GM18861 (cell line): ENCODE results near the gene HBA2.
"Not testable (repeated sequence)": the region's sequence is repeated elsewhere in the genome, so short reads cannot be mapped to it uniquely, and the experiment has no call there.

Experiments
- ATAC-seq: cut with Tn5 transposase; IDR thresholded peaks from one replicate; pipeline ENCODE4 v1.9.1; 2021; ENCODE audit not compliant: unreplicated experiment

The HBA2 gene

DNA sequence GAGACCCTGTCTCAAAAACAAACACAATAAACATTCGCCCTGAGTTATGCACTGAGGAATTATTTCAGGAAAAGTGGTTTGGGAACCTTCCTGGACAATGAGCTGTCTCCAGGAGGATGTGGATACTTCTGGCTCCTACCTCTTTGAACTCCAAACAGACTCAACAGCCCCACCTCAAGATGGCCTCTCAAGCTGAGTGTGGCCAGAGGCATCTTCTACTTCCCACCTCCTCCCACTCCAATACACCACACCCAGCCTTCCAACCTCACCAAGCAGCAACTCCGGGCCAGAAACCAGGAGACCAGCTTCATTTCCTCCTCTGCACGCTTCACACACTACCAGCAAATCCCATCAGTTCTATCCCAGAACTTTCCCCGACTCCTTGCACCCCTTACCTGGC is 19.2 kb downstream of the HBA2 start:
- ATAC-seq: no peak

DNA sequence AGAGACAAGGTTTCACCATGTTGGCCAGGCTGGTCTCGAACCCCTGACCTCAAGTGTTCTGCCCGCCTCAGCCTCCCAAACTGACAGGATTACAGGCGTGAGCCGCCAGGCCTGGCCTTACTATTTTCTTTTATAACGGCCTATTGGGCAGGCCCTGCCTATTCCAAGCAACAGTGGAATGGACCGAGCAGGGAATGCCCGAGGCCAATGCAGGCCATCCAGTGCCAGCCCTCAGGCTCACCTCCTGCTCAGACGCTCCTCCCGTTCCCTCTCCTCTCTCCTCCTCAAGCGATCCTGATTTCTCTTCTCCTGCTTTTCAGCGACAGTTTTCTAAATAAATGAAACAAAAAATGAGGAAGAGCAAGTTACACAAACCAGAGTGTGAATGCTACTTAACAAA is 20.0 kb downstream of the HBA2 start:
- ATAC-seq: no peak

DNA sequence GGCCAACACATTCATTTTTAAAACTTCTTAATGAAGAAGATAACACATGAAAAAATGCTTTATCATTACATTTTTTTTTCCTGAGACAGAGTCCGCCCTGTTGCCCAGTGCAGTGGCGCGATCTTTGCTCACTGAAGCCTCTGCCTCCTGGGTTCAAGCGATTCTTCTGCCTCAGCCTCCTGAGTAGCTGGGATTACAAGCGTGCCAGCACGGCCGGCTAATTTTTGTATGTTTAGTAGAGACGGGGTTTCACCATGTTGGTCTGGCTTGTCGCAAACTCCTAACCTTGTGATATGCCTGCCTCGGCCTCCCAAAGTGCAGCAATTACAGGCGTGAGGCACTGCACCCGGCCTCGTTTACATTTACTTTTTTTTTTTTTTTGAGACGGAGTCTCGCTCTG is 20.8 kb downstream of the HBA2 start:
- ATAC-seq: no peak

DNA sequence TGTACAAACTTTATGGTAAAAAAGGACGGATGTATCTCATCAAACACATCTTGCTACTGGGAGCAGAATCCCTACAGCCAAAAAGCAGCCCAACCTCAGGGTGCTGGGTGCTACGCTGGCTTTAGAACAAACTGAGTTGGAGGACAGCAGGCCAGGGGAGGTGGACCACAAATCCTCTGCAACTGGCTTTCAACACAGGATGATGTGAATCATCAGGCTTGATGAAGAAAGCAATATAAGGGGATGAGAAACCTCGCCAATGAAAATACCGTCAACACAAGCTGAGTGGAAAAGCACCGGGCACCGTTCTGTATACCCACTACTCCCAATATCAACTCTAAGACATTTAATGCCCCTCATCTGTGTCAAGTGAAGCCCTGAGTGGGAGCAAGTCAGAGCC is 21.8 kb downstream of the HBA2 start:
- no peak for ATAC-seq

DNA sequence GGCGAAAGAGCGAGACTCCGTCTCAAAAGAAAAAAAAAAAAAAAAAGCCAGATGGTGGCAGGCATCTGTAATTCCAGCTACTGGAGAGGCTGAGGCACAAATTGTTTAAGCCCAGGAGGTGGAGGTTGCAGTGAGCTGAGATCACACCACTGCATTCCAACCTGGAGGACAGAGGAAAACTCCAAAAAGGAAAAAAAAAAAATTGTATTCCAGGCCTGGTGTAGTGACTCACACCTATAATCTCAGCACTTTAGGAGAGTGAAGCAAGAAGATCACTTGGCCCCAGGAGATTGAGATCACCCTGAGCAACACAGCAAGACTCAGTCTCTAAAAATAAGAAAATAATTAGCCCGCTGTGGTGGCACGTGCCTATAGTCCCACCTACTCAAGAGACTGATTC is 27.7 kb downstream of the HBA2 start:
- ATAC-seq: no peak

DNA sequence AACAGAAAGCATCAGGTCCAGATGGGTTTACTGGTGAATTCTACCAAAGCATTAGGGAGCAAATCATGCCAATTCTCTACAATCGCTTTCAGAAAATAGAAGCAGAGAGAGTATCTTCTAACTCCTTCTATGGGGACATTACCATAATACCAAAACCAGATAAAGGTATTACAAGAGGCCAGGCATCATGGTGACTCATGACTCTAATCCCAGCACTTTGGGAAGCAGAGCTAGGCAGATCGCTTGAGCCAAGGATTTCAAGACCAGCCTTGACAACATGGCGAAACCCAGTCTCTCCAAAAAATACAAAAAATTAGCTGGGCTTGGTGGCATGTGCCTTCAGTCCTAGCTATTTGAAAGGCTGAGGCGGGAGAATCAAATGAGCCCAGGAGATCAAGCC is 30.6 kb downstream of the HBA2 start:
- ATAC-seq: no peak

DNA sequence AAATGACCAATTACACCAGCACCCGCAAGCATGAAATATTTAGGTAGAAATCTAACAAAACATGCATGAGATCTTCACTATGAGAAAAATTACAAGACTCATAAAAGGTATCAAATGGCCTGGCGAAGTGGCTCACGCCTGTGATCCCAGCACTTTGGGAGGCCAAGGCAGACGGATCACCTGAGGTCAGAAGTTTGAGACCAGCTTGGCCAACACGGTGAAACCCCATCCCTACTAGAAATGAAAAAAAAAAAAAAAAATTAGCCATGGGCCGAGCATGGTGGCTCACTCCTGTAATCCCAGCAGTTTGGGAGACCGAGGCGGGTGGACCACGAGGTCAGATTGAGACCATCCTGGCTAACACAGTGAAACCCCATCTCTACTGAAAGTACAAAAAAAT is 31.4 kb downstream of the HBA2 start:
- not testable (repeated sequence) for ATAC-seq

DNA sequence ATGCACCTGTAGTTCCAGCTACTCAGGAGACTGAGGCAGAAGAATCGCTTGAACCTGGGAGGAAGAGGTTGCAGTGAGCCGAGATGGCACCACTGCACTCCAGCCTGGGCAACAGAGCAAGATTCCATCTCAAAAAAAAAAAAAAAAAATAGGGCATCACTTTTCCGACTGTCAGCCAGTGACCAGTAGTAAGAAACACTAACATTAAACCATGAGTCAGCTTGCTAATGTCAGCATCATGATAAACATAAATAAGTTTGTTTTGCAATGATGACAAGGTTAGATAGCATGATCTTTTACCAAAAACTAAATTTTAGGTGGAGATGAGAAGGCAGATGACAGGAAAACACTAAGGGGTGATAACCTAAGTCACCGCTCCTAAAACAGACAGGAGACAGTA is 36.7 kb downstream of the HBA2 start:
- not testable (repeated sequence) for ATAC-seq

DNA sequence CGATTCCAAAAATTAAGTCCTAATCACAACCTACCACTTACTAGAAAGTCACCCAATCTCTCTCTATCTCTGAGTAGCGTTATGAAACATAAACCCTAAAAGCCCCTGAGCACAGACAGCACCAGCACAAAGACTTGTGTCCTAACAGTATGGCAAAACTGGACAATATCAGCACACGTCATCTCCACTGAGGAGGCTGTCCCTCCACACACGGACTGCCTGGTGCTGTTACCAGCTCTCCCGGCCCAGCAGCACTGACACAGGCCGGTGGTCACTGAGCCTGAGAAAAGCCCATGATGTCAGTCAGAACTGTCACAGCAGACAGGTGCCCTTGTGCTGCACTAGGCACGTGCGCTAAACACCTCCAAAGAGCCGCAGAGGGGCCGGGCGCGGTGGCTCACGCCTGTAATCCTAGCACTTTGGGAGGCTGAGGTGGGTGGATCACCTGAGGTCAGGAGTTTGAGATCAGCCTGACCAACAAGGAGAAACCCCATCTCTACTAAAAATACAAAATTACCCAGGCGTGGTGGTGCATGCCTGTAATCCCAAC is 39.0 kb downstream of the HBA2 start:
- not testable (repeated sequence) for ATAC-seq

DNA sequence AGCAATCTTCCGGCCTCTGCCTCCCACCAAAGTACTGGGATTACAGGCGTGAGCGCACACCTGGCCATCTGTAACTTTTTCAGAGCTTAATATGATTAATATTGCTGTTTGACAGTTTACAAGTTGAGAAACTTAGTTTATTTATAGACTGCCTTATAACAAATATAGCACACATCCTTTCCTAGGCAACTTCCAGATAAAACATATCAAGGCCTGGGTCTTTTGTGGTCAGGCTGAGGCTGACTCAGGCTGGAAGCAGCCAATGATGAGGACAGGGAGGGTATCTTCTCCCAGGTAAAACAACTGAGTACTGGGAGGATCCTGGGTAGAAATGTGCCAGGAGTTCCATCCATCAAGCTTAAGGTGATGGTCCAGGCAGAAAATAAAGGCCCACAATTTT is 40.3 kb downstream of the HBA2 start:
- ATAC-seq: no peak

DNA sequence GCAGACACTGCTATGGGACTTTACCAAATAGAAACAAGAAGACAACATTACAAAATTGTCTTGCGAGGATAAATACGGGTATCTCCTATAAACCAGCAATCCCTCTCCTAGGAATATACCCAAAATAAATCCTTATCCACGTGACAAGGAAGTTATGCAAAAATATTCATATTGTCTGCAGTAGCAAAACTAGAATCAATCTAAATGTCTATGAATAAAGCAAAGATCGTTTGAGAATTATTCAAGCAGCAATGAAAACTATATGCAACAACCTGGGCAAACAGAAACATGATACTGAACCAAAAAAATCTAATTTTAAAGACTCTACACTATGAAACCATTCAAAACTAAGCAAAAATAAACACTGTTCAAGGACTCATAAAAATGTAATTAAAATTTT is 47.3 kb downstream of the HBA2 start:
- ATAC-seq: no peak
